Panc1 (cell line): Measurements from ENCODE around the gene C4orf50.

Source experiments
- POLR2AphosphoS5 ChIP-seq: IDR thresholded peaks from 2 replicates; pipeline ENCODE4 v1.6.1; 2012; ENCODE audit warnings: mild to moderate bottlenecking, low read depth, low read length, moderate library complexity
- TF ChIP-seq, protein P1 (sequence below): fragments of 450-650 bp; IDR thresholded peaks from 2 replicates; pipeline ENCODE4 v1.5.1; 2017; ENCODE audit warnings: mild to moderate bottlenecking

DNA sequence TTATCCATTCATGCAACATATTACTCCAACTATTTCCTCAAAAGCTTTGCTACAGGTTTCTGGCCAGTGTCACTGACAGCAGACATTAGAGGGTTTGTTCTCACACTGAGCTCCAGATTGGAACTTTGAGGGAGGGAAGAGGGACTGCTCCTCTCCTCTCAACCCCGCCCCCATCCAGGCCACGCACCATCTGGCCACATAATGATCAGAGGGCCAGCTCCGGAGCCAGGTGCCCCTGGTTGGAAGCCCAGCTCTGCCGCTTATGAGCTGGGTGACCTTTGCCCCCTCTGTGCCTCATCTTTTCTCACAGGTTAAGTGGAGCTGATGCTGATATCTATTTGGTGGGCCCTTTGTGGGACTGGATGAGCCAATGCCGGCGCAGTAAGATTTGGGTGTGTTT lies 55.8 kb downstream of the C4orf50 start:
- TF ChIP-seq, protein P1, sequence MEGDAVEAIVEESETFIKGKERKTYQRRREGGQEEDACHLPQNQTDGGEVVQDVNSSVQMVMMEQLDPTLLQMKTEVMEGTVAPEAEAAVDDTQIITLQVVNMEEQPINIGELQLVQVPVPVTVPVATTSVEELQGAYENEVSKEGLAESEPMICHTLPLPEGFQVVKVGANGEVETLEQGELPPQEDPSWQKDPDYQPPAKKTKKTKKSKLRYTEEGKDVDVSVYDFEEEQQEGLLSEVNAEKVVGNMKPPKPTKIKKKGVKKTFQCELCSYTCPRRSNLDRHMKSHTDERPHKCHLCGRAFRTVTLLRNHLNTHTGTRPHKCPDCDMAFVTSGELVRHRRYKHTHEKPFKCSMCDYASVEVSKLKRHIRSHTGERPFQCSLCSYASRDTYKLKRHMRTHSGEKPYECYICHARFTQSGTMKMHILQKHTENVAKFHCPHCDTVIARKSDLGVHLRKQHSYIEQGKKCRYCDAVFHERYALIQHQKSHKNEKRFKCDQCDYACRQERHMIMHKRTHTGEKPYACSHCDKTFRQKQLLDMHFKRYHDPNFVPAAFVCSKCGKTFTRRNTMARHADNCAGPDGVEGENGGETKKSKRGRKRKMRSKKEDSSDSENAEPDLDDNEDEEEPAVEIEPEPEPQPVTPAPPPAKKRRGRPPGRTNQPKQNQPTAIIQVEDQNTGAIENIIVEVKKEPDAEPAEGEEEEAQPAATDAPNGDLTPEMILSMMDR, result no peak
- TF ChIP-seq POLR2AphosphoS5, result no peak
